H9 (cell line): ENCODE measurements around the gene CRTAP. TPM values are rescaled to one million over a fixed set of nuclear protein-coding genes. Genes with fewer than 3 reads are reported as not detected.

Experiments
- DNase-seq: peaks from one replicate; pipeline ENCODE4 v3.0.0-alpha.2; 2017
- H2AFZ ChIP-seq: one replicate; pipeline ENCODE4 v1.6.1; 2013; ENCODE audit warnings: mild to moderate bottlenecking, low read length, control low read depth, moderate library complexity
- H2AK5ac ChIP-seq: 2 replicates; pipeline ENCODE4 v1.6.1; 2013; ENCODE audit warnings: low read length, control low read depth, mixed read lengths; ENCODE audit not compliant: insufficient read length
- H2BK120ac ChIP-seq: one replicate; pipeline ENCODE4 v1.6.1; 2013; ENCODE audit warnings: low read depth, mild to moderate bottlenecking, low read length, control low read depth, inconsistent platforms; ENCODE audit not compliant: poor library complexity, severe bottlenecking
- H2BK12ac ChIP-seq: 2 replicates; pipeline ENCODE4 v1.6.1; 2013; ENCODE audit warnings: low read length, control low read depth, mixed read lengths, low read depth; ENCODE audit not compliant: insufficient read length
- H2BK15ac ChIP-seq: 2 replicates; pipeline ENCODE4 v1.6.1; 2013; ENCODE audit warnings: low read depth, low read length, control low read depth
- H2BK20ac ChIP-seq: one replicate; pipeline ENCODE4 v1.6.1; 2013; ENCODE audit warnings: low read depth, mild to moderate bottlenecking, low read length, control low read depth, inconsistent platforms; ENCODE audit not compliant: poor library complexity, severe bottlenecking
- H2BK5ac ChIP-seq: 2 replicates; pipeline ENCODE4 v1.6.1; 2013; ENCODE audit warnings: low read length, control low read depth, mixed read lengths; ENCODE audit not compliant: insufficient read length
- H3K14ac ChIP-seq: 2 replicates; pipeline ENCODE4 v1.6.1; 2013; ENCODE audit warnings: low read length, control low read depth; ENCODE audit not compliant: insufficient read depth
- H3K18ac ChIP-seq: 2 replicates; pipeline ENCODE4 v1.6.1; 2013; ENCODE audit warnings: low read depth, mild to moderate bottlenecking, mixed read lengths, low read length, control low read depth; ENCODE audit not compliant: insufficient read length
- H3K23ac ChIP-seq: 2 replicates; pipeline ENCODE4 v1.6.1; 2013; ENCODE audit warnings: low read length, control low read depth, mixed read lengths, low read depth; ENCODE audit not compliant: insufficient read length
- H3K23me2 ChIP-seq: 2 replicates; pipeline ENCODE4 v1.6.1; 2013; ENCODE audit warnings: low read depth, mild to moderate bottlenecking, mixed read lengths, low read length, control low read depth; ENCODE audit not compliant: insufficient read length, poor library complexity, severe bottlenecking
- H3K27ac ChIP-seq: 2 replicates; pipeline ENCODE4 v1.5.1; 2013; ENCODE audit warnings: low read length, control low read depth, mixed read lengths, low read depth; ENCODE audit not compliant: insufficient read length
- H3K27me3 ChIP-seq: 2 replicates; pipeline ENCODE4 v1.6.1; 2013; ENCODE audit warnings: low read length, control low read depth, inconsistent platforms; ENCODE audit not compliant: insufficient read depth
- H3K4ac ChIP-seq: 2 replicates; pipeline ENCODE4 v1.6.1; 2013; ENCODE audit warnings: low read depth, mild to moderate bottlenecking, control low read depth, inconsistent platforms, low read length, moderate library complexity
- H3K4me1 ChIP-seq: 2 replicates; pipeline ENCODE4 v1.6.1; 2013; ENCODE audit warnings: low read length, control low read depth, inconsistent platforms; ENCODE audit not compliant: insufficient read depth
- H3K4me2 ChIP-seq: 2 replicates; pipeline ENCODE4 v1.6.1; 2013; ENCODE audit warnings: low read length, control low read depth, mixed read lengths; ENCODE audit not compliant: insufficient read length, insufficient read depth
- H3K56ac ChIP-seq: 2 replicates; pipeline ENCODE4 v1.6.1; 2013; ENCODE audit warnings: low read depth, mild to moderate bottlenecking, mixed read lengths, low read length, control low read depth; ENCODE audit not compliant: insufficient read length
- H3K79me1 ChIP-seq: 2 replicates; pipeline ENCODE4 v1.6.1; 2013; ENCODE audit warnings: low read depth, mild to moderate bottlenecking, moderate library complexity, low read length, control low read depth, inconsistent platforms; ENCODE audit not compliant: insufficient read depth, poor library complexity, severe bottlenecking
- H3K79me2 ChIP-seq: 2 replicates; pipeline ENCODE4 v1.6.1; 2013; ENCODE audit warnings: low read length, control low read depth, inconsistent platforms; ENCODE audit not compliant: insufficient read depth
- H3K9ac ChIP-seq: 2 replicates; pipeline ENCODE4 v1.6.1; 2013; ENCODE audit warnings: low read length, control low read depth, mixed read lengths; ENCODE audit not compliant: insufficient read length; ENCODE audit errors: extremely low read depth
- H3K9me3 ChIP-seq: one replicate; pipeline ENCODE4 v1.6.1; 2013; ENCODE audit warnings: low read depth, low read length, inconsistent platforms; ENCODE audit not compliant: control insufficient read depth
- H3T11ph ChIP-seq: one replicate; pipeline ENCODE4 v1.6.1; 2013; ENCODE audit warnings: mild to moderate bottlenecking, low read length, control low read depth, inconsistent platforms
- H4K20me1 ChIP-seq: one replicate; pipeline ENCODE4 v1.6.1; 2013; ENCODE audit not compliant: control insufficient read depth, insufficient read length, insufficient read depth
- H4K5ac ChIP-seq: 2 replicates; pipeline ENCODE4 v1.6.1; 2013; ENCODE audit warnings: low read depth, mild to moderate bottlenecking, mixed read lengths, low read length, control low read depth; ENCODE audit not compliant: insufficient read length
- H4K8ac ChIP-seq: replicated peaks from 2 replicates; pipeline ENCODE4 v1.6.1; 2013; ENCODE audit warnings: low read length, control low read depth, mixed read lengths, low read depth; ENCODE audit not compliant: insufficient read length
- H4K91ac ChIP-seq: 2 replicates; pipeline ENCODE4 v1.6.1; 2013; ENCODE audit warnings: low read depth, mild to moderate bottlenecking, moderate library complexity, mixed read lengths, low read length, control low read depth; ENCODE audit not compliant: insufficient read length
- H3K27ac Mint-ChIP-seq, 3 experiments: 2 replicates in 2 of 3; 3 replicates in 1 of 3; pipeline ENCODE4 v1.8.0; 2020 to 2021; ENCODE audit warnings: mixed read lengths in 3 of 3, mild to moderate bottlenecking in 1 of 3, moderate library complexity in 1 of 3
- H3K27me3 Mint-ChIP-seq: 2 replicates; pipeline ENCODE4 v1.8.0; 2021; ENCODE audit warnings: low read depth, mild to moderate bottlenecking, moderate library complexity, mixed read lengths
- H3K36me3 Mint-ChIP-seq, 3 experiments: 2 replicates in 2 of 3; 3 replicates in 1 of 3; pipeline ENCODE4 v1.8.0; 2020 to 2021; ENCODE audit warnings: low read depth in 3 of 3, mixed read lengths in 3 of 3; ENCODE audit not compliant: insufficient read depth in 1 of 3
- H3K4me1 Mint-ChIP-seq, 2 experiments: 2 replicates each; pipeline ENCODE4 v1.8.0; 2020; ENCODE audit warnings: mixed read lengths in 2 of 2
- H3K4me3 Mint-ChIP-seq, 2 experiments: 2 replicates in 1 of 2; 3 replicates in 1 of 2; pipeline ENCODE4 v1.8.0; 2020 to 2021; ENCODE audit warnings: mild to moderate bottlenecking in 2 of 2, mixed read lengths in 2 of 2, moderate library complexity in 1 of 2
- H3K9me3 Mint-ChIP-seq, 2 experiments: 2 replicates in 1 of 2; 3 replicates in 1 of 2; pipeline ENCODE4 v1.8.0; 2020; ENCODE audit warnings: mild to moderate bottlenecking in 2 of 2, mixed read lengths in 2 of 2, moderate library complexity in 1 of 2
- WGBS: extraction: QIAGEN DNeasy Blood & Tissue Kit; methylation state at CpG from one replicate; pipeline ENCODE4 v1.1.7; 2013; ENCODE audit warnings: missing lambda C conversion rate, low lambda C conversion rate, mixed read lengths; ENCODE audit not compliant: insufficient read length; ENCODE audit errors: extremely low coverage; 5-methylcytosine and 5-hydroxymethylcytosine counted together
- total RNA-seq: library from RNA; stranded (reverse); gene quantifications from 2 replicates; pipeline ENCODE4 v1.2.1, GENCODE V29; 2021
- TF ChIP-seq, protein P1 (sequence below): fragments of 200-600 bp; sonication (generic); conservative IDR thresholded peaks from 3 replicates; pipeline ENCODE4 v1.8.0; 2021; ENCODE audit warnings: antibody characterized with exemption, mild to moderate bottlenecking

CRTAP gene
- total RNA-seq, 1 experiment from 2014 or later: 159 TPM

- Histone ChIP-seq H4K8ac (no peak overlapping the region), H3K79me2 (no peaks in the 10 kb centered on the region), H2BK15ac (no peak overlapping the region), H2BK120ac (no peak overlapping the region), H4K20me1 (peaks cover 2% of the 10 kb centered on the region), H3K4ac (no peak overlapping the region), H3K4me2 (no peak overlapping the region), H2AFZ (no peak overlapping the region), H3K9ac (no peak overlapping the region), H3K23ac (no peak overlapping the region), H3K23me2 (no peaks in the 10 kb centered on the region), H2BK12ac (no peak overlapping the region), H3K9me3 (no peaks in the 10 kb centered on the region), H3T11ph (no peak overlapping the region), H3K27ac (no peak overlapping the region), H2AK5ac (no peak overlapping the region), H3K79me1 (no peaks in the 10 kb centered on the region), H2BK5ac (no peak overlapping the region), H3K56ac (no peak overlapping the region), H3K14ac (no peak overlapping the region), H3K4me1 (no peaks in the 10 kb centered on the region), H3K27me3 (no peaks in the 10 kb centered on the region), H4K5ac (no peak overlapping the region), H3K18ac (no peak overlapping the region), H2BK20ac (no peak overlapping the region), H4K91ac (no peak overlapping the region)
- WGBS: no CpG with 5 or more reads among the region's 9 CpGs
- Mint-ChIP-seq H3K36me3 (peaks cover 9 to 23% (median 16%) of the 10 kb centered on the region in 3 experiments; a peak in 6 of 7 replicates), H3K4me3 (no peak overlapping the region), H3K9me3 (no peaks in the 10 kb centered on the region), H3K4me1 (peaks cover 0 to 7% of the 10 kb centered on the region in 2 experiments; a peak in 3 of 4 replicates), H3K27me3 (peaks cover 2% of the 10 kb centered on the region; the same call in 1 of the 2 replicates), H3K27ac (peak overlapping the region in 1 of 3 experiments; percentile 27; a peak in 1 of 7 replicates)
- no peak for DNase-seq
- TF ChIP-seq, protein P1, sequence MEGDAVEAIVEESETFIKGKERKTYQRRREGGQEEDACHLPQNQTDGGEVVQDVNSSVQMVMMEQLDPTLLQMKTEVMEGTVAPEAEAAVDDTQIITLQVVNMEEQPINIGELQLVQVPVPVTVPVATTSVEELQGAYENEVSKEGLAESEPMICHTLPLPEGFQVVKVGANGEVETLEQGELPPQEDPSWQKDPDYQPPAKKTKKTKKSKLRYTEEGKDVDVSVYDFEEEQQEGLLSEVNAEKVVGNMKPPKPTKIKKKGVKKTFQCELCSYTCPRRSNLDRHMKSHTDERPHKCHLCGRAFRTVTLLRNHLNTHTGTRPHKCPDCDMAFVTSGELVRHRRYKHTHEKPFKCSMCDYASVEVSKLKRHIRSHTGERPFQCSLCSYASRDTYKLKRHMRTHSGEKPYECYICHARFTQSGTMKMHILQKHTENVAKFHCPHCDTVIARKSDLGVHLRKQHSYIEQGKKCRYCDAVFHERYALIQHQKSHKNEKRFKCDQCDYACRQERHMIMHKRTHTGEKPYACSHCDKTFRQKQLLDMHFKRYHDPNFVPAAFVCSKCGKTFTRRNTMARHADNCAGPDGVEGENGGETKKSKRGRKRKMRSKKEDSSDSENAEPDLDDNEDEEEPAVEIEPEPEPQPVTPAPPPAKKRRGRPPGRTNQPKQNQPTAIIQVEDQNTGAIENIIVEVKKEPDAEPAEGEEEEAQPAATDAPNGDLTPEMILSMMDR: no peak
These were observed 32.2 kb downstream of the CRTAP start for GRCh38 chr3:33145901-33146580.
